Stimulated activated CD4-positive, alpha-beta T cell treated with anti-CD3 and anti-CD28 coated beads, Interleukin-2, amount 100 ng/mL, for 4 hours (primary cell): ENCODE data around the gene ABHD18.
A peak's percentile ranks its signal among the peaks of the same experiment; 100 is the strongest.
"Not testable (repeated sequence)": the region's sequence is repeated elsewhere in the genome, so short reads cannot be mapped to it uniquely, and the experiment has no call there.

Experiments
- DNase-seq: peaks from one replicate; pipeline ENCODE4 v3.0.0-alpha.2; 2020; ENCODE audit warnings: low read depth

ABHD18 gene

DNA sequence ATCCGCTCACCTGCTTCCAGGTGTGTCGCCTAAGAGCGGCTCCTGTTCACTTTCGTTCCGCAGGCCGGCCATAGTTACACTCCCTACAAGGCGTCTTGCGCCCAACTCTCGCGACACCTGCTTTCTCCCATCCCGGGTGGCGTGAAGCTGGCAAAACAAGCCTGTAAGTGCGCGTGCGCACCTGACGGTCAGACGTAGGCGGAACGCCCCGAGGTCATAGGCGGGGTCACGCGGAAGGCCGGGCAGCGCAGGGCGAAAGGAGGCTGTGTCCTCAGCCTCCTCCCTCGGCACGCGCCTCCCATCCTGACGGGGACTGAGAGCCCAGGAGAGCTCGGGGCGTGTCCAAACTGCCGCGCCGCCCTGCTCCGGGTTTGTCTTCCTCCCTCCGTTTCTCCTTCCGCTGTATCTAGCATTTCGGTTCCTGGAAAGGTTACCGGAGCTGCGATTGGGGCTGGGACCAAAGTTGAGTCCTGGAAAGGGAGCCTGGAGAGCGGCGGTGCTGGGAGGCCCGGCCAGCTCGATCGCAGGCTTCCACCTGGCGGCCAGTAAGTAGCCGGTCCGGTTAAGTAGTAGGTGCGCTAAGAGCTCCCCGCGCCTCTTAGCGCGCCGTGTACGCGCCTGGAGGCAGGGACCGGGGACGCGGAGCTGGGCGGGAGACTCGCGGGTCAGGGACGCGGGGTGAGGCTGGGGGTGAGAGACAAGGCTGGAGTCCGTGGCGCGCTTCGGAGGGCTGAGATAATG lies at the start of gene ABHD18, which contains the start of gene MFSD8:
Gene ABHD18, plus strand, starts transcription at position 345 of the 741 bp plus-strand sequence. CDS start 17,550 bp downstream, outside the sequence.
Gene MFSD8, minus strand, starts transcription at position 112 of the 741 bp plus-strand sequence. Its CDS starts 40 bp downstream, at position 72.
- DNase-seq: peak; percentile 99

GRCh38 chr4:127916512-127916911 lies 48.7 kb upstream of the ABHD18 start:
- no peak for DNase-seq

GRCh38 chr4:127917151-127917550 lies 48.1 kb upstream of the ABHD18 start:
- no peak for DNase-seq

- DNase-seq: no peak
Observed at GRCh38 chr4:127920521-127920920, 44.7 kb upstream of the ABHD18 start.

DNA sequence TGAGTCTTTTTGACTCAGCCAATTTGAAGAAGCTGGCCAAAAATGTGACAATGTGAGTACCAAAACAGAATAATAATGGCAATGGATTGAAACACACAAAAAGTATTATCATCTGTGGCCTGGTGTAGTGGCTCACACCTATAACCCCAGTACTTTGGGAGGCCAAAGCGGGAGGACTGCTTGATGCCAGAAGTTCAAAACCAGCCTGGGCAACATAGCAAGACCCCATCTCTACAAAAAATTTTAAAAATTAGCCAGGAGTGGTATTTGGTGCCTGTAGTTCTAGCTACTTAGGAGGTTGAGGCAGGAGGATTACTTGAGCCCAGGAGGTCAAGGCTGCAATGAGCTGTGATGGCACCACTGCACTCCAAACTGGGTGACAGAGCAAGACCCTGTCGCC lies 43.0 kb upstream of the ABHD18 start:
- no peak for DNase-seq

GRCh38 chr4:127925720-127926119 lies 39.5 kb upstream of the ABHD18 start:
- not testable (repeated sequence) for DNase-seq

- no peak for DNase-seq
Observed at GRCh38 chr4:127930175-127930574, 35.0 kb upstream of the ABHD18 start.

DNA sequence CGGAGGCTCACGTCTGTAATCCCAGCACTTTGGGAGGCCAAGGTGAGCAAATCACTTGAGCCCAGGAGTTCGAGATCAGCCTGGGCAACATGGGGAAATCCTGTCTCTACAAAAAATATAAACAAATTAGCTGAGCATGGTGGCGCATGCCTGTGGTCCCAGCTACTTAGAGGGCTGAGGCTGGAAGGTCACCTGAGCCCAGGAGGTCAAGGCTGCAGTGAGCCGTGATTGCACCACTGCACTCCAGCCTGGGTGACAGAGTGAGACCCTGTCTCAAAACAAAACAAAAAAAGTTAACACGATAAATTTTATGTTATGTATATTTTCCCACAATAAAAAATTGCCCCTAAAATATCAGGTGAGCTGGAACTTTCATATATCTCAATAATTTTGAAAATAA lies 33.4 kb upstream of the ABHD18 start:
- not testable (repeated sequence) for DNase-seq

DNA sequence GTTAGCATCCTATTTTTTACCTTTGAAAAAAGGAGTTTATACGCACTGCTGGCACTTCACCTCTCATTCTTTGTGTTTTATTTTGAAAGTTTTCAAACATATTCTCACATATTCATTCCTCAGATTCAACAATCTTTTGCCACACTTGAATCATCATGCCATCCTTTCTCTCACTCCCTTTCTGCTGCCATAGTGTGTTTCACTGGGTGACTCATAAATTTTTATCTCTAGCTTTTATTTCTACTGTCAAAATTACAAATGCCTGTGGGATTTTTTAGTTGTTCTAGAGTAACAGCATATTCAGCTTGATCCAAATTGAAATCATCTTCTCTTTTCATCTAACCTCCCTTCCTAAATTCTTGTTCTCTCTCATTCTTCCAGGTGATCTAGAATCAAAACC lies 28.2 kb upstream of the ABHD18 start:
- no peak for DNase-seq

- no peak for DNase-seq
Observed at GRCh38 chr4:127957105-127957504, 8.1 kb upstream of the ABHD18 start.

DNA sequence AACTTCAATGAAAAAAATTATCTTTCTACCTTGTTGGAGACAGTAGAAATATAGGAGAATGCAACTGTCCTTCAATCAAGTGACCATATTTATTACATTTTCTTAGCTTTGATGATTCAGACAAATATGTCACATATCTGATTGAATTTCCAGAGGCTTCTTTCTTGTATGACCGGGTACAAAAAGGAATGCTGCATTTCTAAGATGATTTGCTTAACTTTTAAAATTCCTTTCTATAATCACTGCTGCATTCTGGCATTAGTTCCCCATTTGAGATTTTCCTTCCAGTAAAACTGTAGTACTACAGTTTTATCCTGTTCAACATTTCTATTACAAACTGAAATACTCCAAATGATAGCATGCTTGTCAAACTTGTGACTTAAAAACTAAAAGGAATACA lies 5.4 kb upstream of the ABHD18 start:
- DNase-seq: no peak

DNA sequence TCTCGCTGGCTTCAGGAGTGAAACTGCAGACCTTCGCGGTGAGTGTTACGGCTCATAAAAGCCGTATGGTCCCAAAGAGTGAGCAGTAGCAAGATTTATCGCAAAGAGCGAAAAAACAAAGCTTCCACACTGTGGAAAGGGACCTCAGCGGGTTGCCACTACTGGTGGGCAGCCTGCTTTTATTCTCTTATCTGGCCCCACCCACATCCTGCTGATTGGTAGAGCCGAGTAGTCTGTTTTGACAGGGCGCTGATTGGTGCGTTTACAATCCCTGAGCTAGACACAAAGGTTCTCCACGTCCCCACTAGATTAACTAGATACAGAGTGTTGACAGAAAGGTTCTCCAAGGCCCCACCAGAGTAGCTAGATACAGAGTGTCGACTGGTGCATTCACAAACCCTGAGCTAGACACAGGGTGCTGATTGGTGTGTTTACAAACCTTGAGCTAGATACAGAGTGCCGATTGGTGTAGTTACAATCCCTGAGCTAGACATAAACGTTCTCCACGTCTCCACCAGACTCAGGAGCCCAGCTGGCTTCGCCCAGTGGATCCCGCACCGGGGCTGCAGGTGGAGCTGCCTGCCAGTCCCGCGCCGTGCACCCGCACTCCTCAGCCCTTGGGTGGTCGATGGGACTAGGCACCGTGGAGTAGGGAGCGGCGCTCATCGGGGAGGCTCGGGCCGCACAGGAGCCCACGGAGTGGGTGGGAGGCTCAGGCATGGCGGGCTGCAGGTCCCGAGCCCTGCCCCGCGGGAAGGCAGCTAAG lies 1.4 kb upstream of the ABHD18 start:
- DNase-seq: not testable (repeated sequence)

- not testable (repeated sequence) for DNase-seq
Observed at GRCh38 chr4:127964426-127965061, 662 bp upstream of the ABHD18 start.

- DNase-seq: peak; percentile 62
Observed at GRCh38 chr4:127965803-127966175, 583 bp downstream of the ABHD18 start.

- no peak for DNase-seq
Observed at GRCh38 chr4:127967141-127967775, 2.1 kb downstream of the ABHD18 start.

GRCh38 chr4:127968586-127968985 lies 3.4 kb downstream of the ABHD18 start:
- no peak for DNase-seq

DNA sequence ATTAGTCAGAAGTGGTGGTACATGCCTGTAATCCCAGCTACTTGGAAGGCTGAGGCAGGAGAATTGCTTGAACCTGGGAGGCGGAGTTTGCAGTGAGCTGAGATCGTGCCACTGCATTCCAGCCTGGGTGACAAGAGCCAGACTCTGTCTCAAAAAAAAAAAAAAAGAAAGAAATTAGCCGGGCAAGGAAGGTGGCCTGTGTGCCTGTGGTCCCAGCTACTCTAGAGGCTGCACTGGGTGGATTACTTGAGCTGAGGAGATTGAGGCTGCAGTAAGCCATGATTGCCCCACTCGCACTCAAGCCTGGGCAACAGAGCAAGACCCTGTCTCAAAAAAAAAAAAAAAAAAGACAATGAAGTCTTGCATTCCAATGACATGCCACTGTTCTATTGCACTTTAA lies 5.7 kb downstream of the ABHD18 start:
- not testable (repeated sequence) for DNase-seq

GRCh38 chr4:127975121-127975770 lies 10.0 kb downstream of the ABHD18 start:
- no peak for DNase-seq

- DNase-seq: no peak
Observed at GRCh38 chr4:127978930-127979329, 13.7 kb downstream of the ABHD18 start.

GRCh38 chr4:127982445-127982844 lies 17.2 kb downstream of the ABHD18 start:
- DNase-seq: no peak

- DNase-seq: no peak
Observed at GRCh38 chr4:127985989-127986388, 20.8 kb downstream of the ABHD18 start.

DNA sequence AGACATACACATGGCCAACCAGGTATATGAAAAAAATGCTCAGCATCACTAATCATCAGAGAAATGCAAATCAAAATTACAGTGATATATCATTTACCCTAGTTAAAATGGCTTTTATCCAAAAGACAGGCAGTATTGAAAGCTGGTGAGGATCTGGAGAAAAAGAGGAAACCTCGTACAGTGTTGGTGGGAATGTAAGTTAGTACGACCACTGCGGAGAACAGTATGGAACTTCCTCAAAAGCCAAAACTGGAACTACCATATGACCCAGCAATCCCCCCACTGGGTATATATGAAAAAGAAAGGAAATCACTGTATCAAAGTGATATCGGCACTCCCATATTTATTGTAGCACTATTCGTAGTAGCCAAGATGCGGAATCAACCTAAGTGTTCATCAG lies 23.4 kb downstream of the ABHD18 start:
- no peak for DNase-seq
